ENCODE measurements around the gene TMEM131L.
A peak's percentile ranks its signal among the peaks of the same experiment; 100 is the strongest.

The TMEM131L gene

DNA sequence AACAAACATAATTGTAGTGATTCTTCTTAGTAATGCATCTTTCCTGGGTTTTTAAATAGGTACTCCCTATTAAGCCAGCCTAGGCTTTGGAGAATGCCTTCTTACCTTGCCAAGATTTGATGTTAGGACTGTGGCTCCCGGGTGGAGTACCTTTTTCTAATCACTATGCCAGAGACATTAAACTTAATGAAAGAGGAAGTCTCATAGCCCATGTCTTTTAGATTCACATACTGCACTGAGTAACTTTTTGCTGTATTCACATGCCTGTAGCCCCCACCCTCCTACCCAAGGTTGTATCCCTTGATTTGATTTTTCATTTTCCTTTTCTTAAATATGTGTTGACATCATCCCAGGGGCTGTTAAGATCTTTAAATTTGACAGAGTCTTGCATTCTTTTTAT, 113.7 kb downstream of the TMEM131L start:
- DNase-seq (ENCODE audit: insufficient read length) (no peak), FAIRE-seq (peak; percentile 61)
- TF ChIP-seq POLR2A (IDR thresholded peaks at IDR 0.05; ENCODE audit: low read depth, low read length), result no peak

DNA sequence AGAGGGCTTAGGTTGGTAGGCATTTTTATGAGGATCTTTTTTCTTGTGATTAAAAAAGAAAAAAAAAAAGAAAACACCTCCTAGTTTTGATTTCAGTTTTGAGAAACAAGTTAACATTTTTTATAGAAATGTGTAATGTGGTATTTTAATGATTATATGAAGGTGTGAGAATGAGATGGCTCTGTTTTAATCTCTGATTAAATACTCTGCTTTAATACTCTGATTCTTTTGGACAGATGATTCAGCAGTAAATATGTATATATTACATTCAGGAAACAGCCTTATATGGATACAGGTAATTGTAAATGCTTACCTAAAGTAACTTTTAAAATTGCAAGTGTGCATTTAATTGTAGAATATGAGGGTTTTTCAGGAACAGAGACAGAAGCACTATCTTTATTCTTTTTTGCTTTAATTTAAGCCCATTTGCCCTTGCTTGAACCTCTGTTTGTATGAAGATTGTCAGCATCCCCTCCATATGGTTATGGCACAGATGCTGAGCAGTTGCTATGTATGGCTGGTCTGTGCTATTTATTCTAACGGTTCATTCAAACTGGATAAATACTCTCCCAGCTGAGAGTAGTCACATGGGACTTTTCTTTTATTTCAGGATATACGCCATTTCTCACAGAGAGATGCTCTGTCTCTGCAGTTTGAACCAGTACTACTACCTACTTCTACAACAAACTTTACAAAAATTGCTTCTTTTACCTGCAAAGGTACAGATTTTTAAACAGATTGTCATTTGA, 117.0 kb downstream of the TMEM131L start:
- FAIRE-seq, result peak; percentile 56
- no peak for DNase-seq (ENCODE audit: insufficient read length)
- no peak for TF ChIP-seq TAF1 (IDR thresholded peaks at IDR 0.05; ENCODE audit: borderline replicate concordance, low read depth, low read length)
- TF ChIP-seq POLR2A (IDR thresholded peaks at IDR 0.05; ENCODE audit: low read depth, low read length), result no peak
- no peak for TF ChIP-seq POLR2AphosphoS5 (IDR thresholded peaks at IDR 0.05; ENCODE audit: low read depth, low read length)

- TF ChIP-seq TAF1 (IDR thresholded peaks at IDR 0.05; ENCODE audit: borderline replicate concordance, low read depth, low read length) (no peak), POLR2AphosphoS5 (IDR thresholded peaks at IDR 0.05; ENCODE audit: low read depth, low read length) (no peak), POLR2A (IDR thresholded peaks at IDR 0.05; ENCODE audit: low read depth, low read length) (no peak)
- FAIRE-seq (no peak), DNase-seq (ENCODE audit: insufficient read length) (no peak)
Observed at GRCh38 chr4:153585026-153585425, 118.9 kb downstream of the TMEM131L start.

- DNase-seq (ENCODE audit: insufficient read length) (no peak), FAIRE-seq (no peak)
- TF ChIP-seq POLR2A (IDR thresholded peaks at IDR 0.05; ENCODE audit: low read depth, low read length), result no peak
- TF ChIP-seq POLR2AphosphoS5 (IDR thresholded peaks at IDR 0.05; ENCODE audit: low read depth, low read length), result no peak
- no peak for TF ChIP-seq TAF1 (IDR thresholded peaks at IDR 0.05; ENCODE audit: borderline replicate concordance, low read depth, low read length)
Observed at GRCh38 chr4:153589703-153590595, 123.8 kb downstream of the TMEM131L start.

- DNase-seq (ENCODE audit: insufficient read length) (no peak), FAIRE-seq (peak; percentile 36)
- TF ChIP-seq POLR2A (IDR thresholded peaks at IDR 0.05; ENCODE audit: low read depth, low read length) (no peak), POLR2AphosphoS5 (IDR thresholded peaks at IDR 0.05; ENCODE audit: low read depth, low read length) (no peak), TAF1 (IDR thresholded peaks at IDR 0.05; ENCODE audit: borderline replicate concordance, low read depth, low read length) (no peak)
Observed at GRCh38 chr4:153591441-153591840, 125.3 kb downstream of the TMEM131L start.

GRCh38 chr4:153592064-153592463, 125.9 kb downstream of the TMEM131L start:
- TF ChIP-seq POLR2AphosphoS5 (IDR thresholded peaks at IDR 0.05; ENCODE audit: low read depth, low read length), result no peak
- no peak for DNase-seq (ENCODE audit: insufficient read length)
- no peak for FAIRE-seq

- DNase-seq (ENCODE audit: insufficient read length), result no peak
- peak; percentile 17 for FAIRE-seq
- TF ChIP-seq TAF1 (IDR thresholded peaks at IDR 0.05; ENCODE audit: borderline replicate concordance, low read depth, low read length) (no peak), POLR2AphosphoS5 (IDR thresholded peaks at IDR 0.05; ENCODE audit: low read depth, low read length) (no peak)
Observed at GRCh38 chr4:153593161-153593560, 127.0 kb downstream of the TMEM131L start.

DNA sequence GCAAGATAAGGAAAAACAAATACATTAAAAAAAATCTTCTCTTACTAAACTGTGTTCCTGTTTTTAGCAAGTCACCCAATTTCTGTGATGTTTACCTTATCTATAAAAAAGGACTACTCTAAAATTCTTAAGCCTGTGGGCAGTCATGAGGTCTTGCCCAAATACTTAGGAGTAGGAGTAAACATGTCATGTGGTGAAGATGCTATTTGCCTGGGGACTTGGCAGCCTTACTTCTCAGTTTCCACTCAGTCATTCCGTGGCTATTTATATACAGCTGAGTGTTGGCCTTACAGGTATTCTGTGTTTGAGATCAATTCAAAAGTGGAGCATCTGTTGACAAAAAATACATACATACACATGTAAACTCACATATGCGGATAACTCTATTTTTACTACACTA, 128.1 kb downstream of the TMEM131L start:
- no peak for FAIRE-seq
- no peak for DNase-seq (ENCODE audit: insufficient read length)

GRCh38 chr4:153595894-153596601, 129.9 kb downstream of the TMEM131L start:
- DNase-seq (ENCODE audit: insufficient read length) (no peak), FAIRE-seq (peak; percentile 77)
- TF ChIP-seq POLR2AphosphoS5 (IDR thresholded peaks at IDR 0.05; ENCODE audit: low read depth, low read length) (no peak), TAF1 (IDR thresholded peaks at IDR 0.05; ENCODE audit: borderline replicate concordance, low read depth, low read length) (no peak), POLR2A (IDR thresholded peaks at IDR 0.05; ENCODE audit: low read depth, low read length) (no peak)

More for the DNA sequence above, 128.1 kb downstream of the TMEM131L start:
- no peak for TF ChIP-seq POLR2A (IDR thresholded peaks at IDR 0.05; ENCODE audit: low read depth, low read length)
- no peak for TF ChIP-seq TAF1 (IDR thresholded peaks at IDR 0.05; ENCODE audit: borderline replicate concordance, low read depth, low read length)
- no peak for TF ChIP-seq POLR2AphosphoS5 (IDR thresholded peaks at IDR 0.05; ENCODE audit: low read depth, low read length)

DNA sequence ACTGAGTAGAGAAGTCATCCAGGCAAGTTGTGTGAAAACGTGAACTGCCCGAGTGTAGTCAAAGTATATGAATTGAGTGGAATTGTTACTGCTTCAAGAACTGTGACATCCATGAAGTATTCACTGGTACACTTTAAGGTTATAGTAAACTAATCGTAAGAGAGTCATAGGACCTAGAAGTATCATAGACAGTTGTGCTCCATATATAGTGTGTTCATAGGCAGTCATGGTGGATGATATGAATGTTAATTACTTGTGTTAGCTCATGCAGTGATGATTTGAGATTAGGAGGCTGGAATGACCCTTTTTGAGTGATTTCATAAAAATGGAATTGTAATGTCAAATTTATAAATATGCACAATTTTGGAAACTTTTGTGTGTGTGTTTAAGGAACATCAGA, 136.6 kb downstream of the TMEM131L start:
- TF ChIP-seq POLR2A (IDR thresholded peaks at IDR 0.05; ENCODE audit: low read depth, low read length), result no peak
- TF ChIP-seq TAF1 (IDR thresholded peaks at IDR 0.05; ENCODE audit: borderline replicate concordance, low read depth, low read length), result no peak
- no peak for TF ChIP-seq POLR2AphosphoS5 (IDR thresholded peaks at IDR 0.05; ENCODE audit: low read depth, low read length)
- DNase-seq (ENCODE audit: insufficient read length), result no peak
- FAIRE-seq, result peak; percentile 57

DNA sequence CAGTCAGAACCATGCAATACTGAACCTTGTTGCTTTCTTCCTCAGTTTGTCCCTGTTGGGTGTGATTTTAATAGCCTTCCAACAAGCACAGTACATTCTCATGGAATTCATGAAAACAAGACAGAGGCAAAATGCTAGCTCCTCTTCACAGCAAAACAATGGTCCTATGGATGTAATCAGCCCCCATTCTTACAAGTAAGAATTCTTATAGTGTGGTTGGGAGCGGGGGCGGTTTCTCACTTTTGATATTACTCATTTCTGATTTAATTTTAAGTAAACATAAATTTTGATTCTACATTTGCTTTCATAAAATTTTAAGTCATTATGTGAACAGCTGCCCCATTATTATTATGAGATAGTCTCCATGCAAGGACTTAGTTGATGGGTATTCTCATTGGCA, 137.1 kb downstream of the TMEM131L start:
- no peak for TF ChIP-seq POLR2A (IDR thresholded peaks at IDR 0.05; ENCODE audit: low read depth, low read length)
- TF ChIP-seq TAF1 (IDR thresholded peaks at IDR 0.05; ENCODE audit: borderline replicate concordance, low read depth, low read length), result no peak
- TF ChIP-seq POLR2AphosphoS5 (IDR thresholded peaks at IDR 0.05; ENCODE audit: low read depth, low read length), result no peak
- DNase-seq (ENCODE audit: insufficient read length), result no peak
- FAIRE-seq, result no peak

Measured in GM12892 (cell line).